GM04504 (cell line): ENCODE results near the gene SERP1.

Source experiments
- DNase-seq: peaks from one replicate; pipeline ENCODE4 v3.0.0-alpha.2; 2012; ENCODE audit warnings: low read depth

The SERP1 gene

GRCh38 chr3:150546226-150547044 lies at the start of gene SERP1, which contains the start of gene EIF2A:
Gene SERP1, minus strand, starts transcription at chr3:150546496. Its CDS starts 361 bp downstream, at chr3:150546135.
Gene EIF2A, plus strand, starts transcription at chr3:150546787. Its CDS starts 16 bp downstream, at chr3:150546803.
- DNase-seq = peak; percentile 99

GRCh38 chr3:150594150-150594549 lies 47.9 kb upstream of the SERP1 start:
- no peak for DNase-seq

- no peak for DNase-seq
Measured at GRCh38 chr3:150589759-150590158, 43.5 kb upstream of the SERP1 start.

GRCh38 chr3:150588027-150588830 lies 41.9 kb upstream of the SERP1 start:
- no peak for DNase-seq

- DNase-seq = no peak
Measured at GRCh38 chr3:150583028-150583427, 36.7 kb upstream of the SERP1 start.

- DNase-seq = no peak
Measured at GRCh38 chr3:150582620-150583019, 36.3 kb upstream of the SERP1 start.

GRCh38 chr3:150581174-150581573 lies 34.9 kb upstream of the SERP1 start:
- DNase-seq = no peak

- no peak for DNase-seq
Measured at GRCh38 chr3:150577855-150578254, 31.6 kb upstream of the SERP1 start.

- DNase-seq = no peak
Measured at GRCh38 chr3:150567328-150567727, 21.0 kb upstream of the SERP1 start.

GRCh38 chr3:150564243-150564642 lies 17.9 kb upstream of the SERP1 start:
- DNase-seq = no peak

- DNase-seq = no peak
Measured at GRCh38 chr3:150557725-150558124, 11.4 kb upstream of the SERP1 start.

GRCh38 chr3:150556792-150557191 lies 10.5 kb upstream of the SERP1 start:
- no peak for DNase-seq

- no peak for DNase-seq
Measured at GRCh38 chr3:150555859-150556436, 9.7 kb upstream of the SERP1 start.

- no peak for DNase-seq
Measured at GRCh38 chr3:150547045-150547741, 897 bp upstream of the SERP1 start.

GRCh38 chr3:150545419-150546225 lies 674 bp downstream of the SERP1 start:
- DNase-seq = no peak

GRCh38 chr3:150544726-150545125 lies 1.6 kb downstream of the SERP1 start:
- DNase-seq = no peak

GRCh38 chr3:150544041-150544440 lies 2.3 kb downstream of the SERP1 start:
- DNase-seq = peak; percentile 37

GRCh38 chr3:150543531-150543930 lies 2.8 kb downstream of the SERP1 start:
- no peak for DNase-seq

- DNase-seq = no peak
Measured at GRCh38 chr3:150543128-150543527, 3.2 kb downstream of the SERP1 start.

- no peak for DNase-seq
Measured at GRCh38 chr3:150540991-150541390, 5.3 kb downstream of the SERP1 start.

- no peak for DNase-seq
Measured at GRCh38 chr3:150540297-150540696, 6.0 kb downstream of the SERP1 start.
